Epithelial cell of proximal tubule (primary cell): ENCODE results near the gene CCDC160. TPM values are rescaled to one million over a fixed set of nuclear protein-coding genes. Genes with fewer than 3 reads are reported as not detected.
A peak's percentile ranks its signal among the peaks of the same experiment; 100 is the strongest.
"Not testable (repeated sequence)": the region's sequence is repeated elsewhere in the genome, so short reads cannot be mapped to it uniquely, and the experiment has no call there.

ENCODE experiments used
- DNase-seq: peaks from one replicate; pipeline ENCODE4 v3.0.0-alpha.2; 2011; ENCODE audit warnings: low read depth
- H3K4me3 ChIP-seq: 2 replicates; pipeline ENCODE4 v1.5.1; 2011; ENCODE audit warnings: low read depth, mild to moderate bottlenecking, low read length
- total RNA-seq: library from RNA; depleted of rRNA; stranded (reverse); fragments of >200 nt; gene quantifications from 2 replicates; pipeline ENCODE4 v1.2.3, GENCODE V29; 2015
- TF ChIP-seq, protein P1 (sequence below): conservative IDR thresholded peaks from 2 replicates; pipeline ENCODE4 v1.5.1; 2012; ENCODE audit warnings: low read depth, mild to moderate bottlenecking, low read length

The CCDC160 gene
- total RNA-seq, 1 donor from 2014 or later, result not detected

DNA sequence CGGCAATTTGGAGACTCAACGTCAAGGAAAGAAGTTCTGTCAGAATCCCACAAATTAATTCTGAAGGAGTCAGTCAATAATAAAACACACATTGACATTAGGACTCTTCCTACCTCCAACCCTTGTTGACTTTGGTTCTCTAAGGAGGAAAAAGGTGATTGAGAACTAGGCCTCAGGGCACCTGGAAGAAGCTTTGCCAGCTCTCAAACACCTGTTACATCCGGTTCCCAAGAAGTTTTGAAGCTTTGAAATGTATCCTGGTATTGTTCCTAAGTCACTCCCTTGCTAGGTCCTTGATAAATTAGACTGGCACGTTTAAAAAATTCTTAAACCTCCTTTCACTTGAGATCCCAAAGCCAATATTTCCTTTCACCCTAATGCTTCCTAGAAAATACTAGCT lies 1.7 kb upstream of the CCDC160 start:
- TF ChIP-seq, protein P1, sequence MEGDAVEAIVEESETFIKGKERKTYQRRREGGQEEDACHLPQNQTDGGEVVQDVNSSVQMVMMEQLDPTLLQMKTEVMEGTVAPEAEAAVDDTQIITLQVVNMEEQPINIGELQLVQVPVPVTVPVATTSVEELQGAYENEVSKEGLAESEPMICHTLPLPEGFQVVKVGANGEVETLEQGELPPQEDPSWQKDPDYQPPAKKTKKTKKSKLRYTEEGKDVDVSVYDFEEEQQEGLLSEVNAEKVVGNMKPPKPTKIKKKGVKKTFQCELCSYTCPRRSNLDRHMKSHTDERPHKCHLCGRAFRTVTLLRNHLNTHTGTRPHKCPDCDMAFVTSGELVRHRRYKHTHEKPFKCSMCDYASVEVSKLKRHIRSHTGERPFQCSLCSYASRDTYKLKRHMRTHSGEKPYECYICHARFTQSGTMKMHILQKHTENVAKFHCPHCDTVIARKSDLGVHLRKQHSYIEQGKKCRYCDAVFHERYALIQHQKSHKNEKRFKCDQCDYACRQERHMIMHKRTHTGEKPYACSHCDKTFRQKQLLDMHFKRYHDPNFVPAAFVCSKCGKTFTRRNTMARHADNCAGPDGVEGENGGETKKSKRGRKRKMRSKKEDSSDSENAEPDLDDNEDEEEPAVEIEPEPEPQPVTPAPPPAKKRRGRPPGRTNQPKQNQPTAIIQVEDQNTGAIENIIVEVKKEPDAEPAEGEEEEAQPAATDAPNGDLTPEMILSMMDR, result no peak
- DNase-seq, result no peak
- H3K4me3 ChIP-seq, result no peak overlapping the region

DNA sequence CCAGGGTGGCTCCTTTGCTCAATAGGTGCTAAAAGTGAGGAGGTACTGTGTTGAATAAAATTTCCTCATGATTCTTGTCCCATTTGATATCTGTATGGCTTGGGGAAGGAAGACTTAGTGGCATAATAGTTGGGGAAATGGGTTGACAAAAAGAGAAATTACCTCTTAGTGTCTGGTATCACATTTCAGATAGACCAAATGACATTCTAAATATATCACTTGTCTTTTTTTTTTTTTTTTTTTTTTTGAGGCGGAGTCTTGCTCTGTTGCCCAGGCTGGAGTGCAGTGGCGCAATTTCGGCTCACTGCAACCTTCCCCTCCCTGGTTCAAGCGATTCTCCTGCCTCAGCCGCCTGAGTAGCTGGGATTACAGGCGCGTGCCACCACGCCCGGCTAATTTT lies 1.2 kb downstream of the CCDC160 start:
- peak overlapping the region; percentile 65 for H3K4me3 ChIP-seq
- DNase-seq, result not testable (repeated sequence)

DNA sequence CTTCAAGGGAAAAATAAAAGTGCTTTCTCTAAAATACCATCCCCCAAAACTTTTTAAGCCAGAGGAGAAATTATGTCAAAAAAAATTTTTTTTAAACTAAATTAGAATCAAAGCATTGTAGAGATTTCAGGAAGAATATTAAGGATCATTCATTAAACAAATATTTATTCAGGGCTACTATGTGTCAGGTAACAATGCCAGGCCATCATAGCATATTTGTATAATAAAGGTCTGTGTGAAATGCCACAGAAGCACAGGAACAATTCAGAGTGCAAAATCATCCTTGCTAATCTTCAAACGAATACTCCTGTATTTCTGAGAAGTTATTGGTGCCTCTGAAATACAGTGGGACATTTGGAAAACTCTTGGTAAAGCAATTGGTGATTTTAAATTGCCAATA lies 2.0 kb downstream of the CCDC160 start:
- TF ChIP-seq, protein P1, result no peak
- DNase-seq, result no peak
- H3K4me3 ChIP-seq, result no peak overlapping the region

DNA sequence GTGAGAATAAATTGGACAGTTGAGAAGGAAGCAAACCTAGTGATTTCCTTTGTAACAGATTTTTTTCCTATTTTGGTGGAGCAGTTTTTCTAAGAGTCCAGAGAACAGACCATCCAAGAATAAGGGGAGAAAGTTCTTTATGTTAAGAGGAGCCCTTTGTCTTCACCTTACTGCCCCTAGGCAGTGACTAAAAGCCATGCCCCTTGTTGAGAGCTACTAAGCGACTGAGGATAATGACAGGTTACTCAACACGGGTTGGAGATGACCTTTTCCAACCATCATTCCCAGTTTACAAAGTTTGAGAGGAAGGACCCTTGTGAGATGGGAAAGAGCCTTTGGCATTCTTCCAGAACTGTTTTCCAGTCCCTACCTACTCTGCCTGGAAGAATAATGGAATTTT lies 3.2 kb downstream of the CCDC160 start:
- TF ChIP-seq, protein P1, result no peak
- H3K4me3 ChIP-seq, result no peak overlapping the region
- no peak for DNase-seq

DNA sequence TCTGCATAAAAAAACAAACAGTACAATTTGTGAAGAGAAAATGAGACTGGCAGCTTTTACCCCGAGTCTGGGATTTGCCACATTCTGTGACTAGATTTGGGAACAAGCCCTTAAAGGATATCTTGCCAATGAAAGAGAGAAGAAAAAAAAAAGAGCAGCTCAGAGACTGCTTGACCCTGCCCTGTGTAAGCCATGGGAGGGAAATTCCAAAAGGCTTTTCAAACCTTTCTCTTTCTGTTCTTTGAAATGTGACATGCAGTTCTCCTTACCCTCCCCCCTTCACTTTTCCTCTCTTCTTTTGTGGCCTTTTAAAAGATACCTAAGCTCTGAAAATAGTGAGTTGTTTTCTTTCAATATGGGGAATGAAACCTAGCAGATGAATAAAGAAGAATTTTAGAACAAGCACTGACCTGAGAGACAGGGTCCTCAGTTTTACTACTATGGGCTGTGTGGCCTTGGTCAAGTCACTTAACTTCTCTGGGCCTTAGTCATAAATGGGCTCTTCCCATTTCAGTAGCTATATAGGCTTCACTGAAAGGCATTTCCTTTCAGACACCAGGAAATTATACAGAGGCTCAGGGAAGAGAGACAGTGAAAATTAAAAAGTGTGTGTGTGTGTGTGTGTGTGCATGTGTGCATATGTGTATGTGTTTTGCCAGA lies 5.1 kb downstream of the CCDC160 start:
- TF ChIP-seq, protein P1, result no peak
- H3K4me3 ChIP-seq, result no peak overlapping the region
- no peak for DNase-seq

DNA sequence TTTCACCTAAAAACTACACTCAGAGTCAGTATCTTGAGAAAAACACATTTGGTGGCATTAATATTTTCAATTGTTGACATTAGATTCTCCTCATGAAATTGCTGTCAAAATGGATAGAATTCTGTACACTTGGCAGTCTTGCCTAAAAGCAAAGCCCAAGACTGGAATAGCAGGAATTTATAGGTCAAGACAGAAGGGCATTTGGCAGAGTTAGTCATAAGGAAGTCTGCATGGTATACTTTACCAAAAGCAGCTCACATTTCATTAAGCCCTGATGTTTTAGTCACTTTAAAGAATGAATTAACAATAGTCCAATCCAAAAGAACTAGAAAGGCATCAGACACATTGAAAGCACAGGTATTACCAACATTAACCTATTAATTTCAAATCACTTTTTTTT lies 7.1 kb downstream of the CCDC160 start:
- H3K4me3 ChIP-seq, result no peak overlapping the region
- TF ChIP-seq, protein P1, result no peak
- DNase-seq, result no peak

DNA sequence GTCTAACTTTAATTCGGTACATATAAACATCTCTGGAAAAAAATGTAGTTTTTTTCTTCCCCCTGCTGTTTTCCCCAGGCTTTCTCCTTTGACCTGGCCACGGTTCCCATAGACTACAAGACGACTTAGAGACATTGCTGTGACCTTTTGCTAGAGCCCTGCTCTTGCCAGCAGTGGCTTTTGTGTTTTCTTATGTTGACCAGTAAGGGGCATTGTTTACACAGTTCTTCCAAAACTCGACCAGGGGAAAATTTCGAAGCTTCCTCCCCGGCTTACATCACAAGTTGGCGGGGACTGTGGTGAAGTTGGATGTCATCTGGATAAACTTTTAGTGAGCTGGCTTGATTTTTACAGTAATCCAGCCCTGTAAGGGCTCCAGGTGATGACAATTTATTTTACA lies 9.3 kb downstream of the CCDC160 start:
- no peak overlapping the region for H3K4me3 ChIP-seq
- DNase-seq, result no peak
- TF ChIP-seq, protein P1, result peak; percentile 7
